BE2C (cell line): ENCODE data around the gene SIL1.
A peak's percentile ranks its signal among the peaks of the same experiment; 100 is the strongest.

Experiments used
- DNase-seq: peaks from one replicate; pipeline ENCODE4 v3.0.0-alpha.2; 2020
- H3K27me3 ChIP-seq: fragments of 250-450 bp; sonication (Bioruptor Pico); 2 replicates; pipeline ENCODE4 v1.5.1; 2020; ENCODE audit warnings: mild to moderate bottlenecking
- H3K36me3 ChIP-seq: fragments of 250-450 bp; sonication (Bioruptor Pico); 2 replicates; pipeline ENCODE4 v1.5.1; 2020; ENCODE audit warnings: mild to moderate bottlenecking
- H3K4me1 ChIP-seq: fragments of 250-450 bp; sonication (Bioruptor Pico); 2 replicates; pipeline ENCODE4 v1.5.1; 2020
- H3K4me3 ChIP-seq: 2 replicates; pipeline ENCODE4 v1.5.1; 2011; ENCODE audit warnings: low read depth, low read length
- H3K9me3 ChIP-seq: fragments of 250-450 bp; sonication (Bioruptor Pico); 2 replicates; pipeline ENCODE4 v1.5.1; 2020
- TF ChIP-seq, protein P1 (sequence below): IDR thresholded peaks from 2 replicates; pipeline ENCODE4 v1.5.1; 2012; ENCODE audit warnings: mild to moderate bottlenecking, low read depth, low read length

Gene SIL1

DNA sequence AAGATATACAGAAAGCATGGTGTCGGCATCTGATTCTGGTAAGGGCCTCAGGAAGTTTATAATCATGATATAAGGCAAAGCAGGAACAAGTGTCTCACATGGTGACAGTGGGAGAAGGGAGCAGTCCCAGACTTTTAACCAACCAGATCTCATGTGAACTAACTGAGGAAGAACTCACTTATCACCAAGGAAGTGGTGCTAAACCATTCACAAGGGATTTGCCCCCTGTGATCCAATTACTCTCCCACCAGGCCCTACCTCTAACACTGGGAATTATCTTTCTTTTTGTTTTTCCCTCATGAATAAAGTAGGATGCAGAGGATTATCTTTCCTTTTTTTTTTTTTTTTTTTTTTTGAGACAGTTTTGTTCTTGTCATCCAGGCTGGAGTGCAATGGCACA, 199.6 kb downstream of the SIL1 start:
- H3K27me3 ChIP-seq: no peaks in the 10 kb centered on the region
- DNase-seq: no peak
- H3K4me1 ChIP-seq: no peaks in the 10 kb centered on the region
- 0 out of 2 replicates have a peak, but pooled peaks cover 4% of the 10 kb centered on the region for H3K9me3 ChIP-seq
- H3K4me3 ChIP-seq: no peak overlapping the region
- TF ChIP-seq, protein P1, sequence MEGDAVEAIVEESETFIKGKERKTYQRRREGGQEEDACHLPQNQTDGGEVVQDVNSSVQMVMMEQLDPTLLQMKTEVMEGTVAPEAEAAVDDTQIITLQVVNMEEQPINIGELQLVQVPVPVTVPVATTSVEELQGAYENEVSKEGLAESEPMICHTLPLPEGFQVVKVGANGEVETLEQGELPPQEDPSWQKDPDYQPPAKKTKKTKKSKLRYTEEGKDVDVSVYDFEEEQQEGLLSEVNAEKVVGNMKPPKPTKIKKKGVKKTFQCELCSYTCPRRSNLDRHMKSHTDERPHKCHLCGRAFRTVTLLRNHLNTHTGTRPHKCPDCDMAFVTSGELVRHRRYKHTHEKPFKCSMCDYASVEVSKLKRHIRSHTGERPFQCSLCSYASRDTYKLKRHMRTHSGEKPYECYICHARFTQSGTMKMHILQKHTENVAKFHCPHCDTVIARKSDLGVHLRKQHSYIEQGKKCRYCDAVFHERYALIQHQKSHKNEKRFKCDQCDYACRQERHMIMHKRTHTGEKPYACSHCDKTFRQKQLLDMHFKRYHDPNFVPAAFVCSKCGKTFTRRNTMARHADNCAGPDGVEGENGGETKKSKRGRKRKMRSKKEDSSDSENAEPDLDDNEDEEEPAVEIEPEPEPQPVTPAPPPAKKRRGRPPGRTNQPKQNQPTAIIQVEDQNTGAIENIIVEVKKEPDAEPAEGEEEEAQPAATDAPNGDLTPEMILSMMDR: no peak
- no peaks in the 10 kb centered on the region for H3K36me3 ChIP-seq

DNA sequence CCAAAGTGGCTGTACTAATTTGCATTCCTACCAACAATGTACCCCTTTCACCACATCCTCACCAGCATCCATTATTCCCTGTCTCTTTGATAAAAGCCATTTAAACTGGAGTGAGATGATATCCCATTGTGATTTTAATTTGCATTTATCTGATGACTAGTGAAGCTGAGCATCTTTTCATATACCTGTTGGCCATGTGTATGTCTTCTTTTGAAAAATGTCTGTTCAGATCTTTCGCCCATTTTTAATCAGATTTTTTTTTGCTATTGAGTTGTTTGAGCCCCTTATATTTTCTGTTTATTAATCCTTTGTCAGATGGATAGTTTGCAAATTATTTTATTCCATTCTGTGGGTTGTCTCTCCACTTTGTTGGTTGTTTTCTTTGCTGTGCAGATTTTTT, 202.0 kb downstream of the SIL1 start:
- no peak overlapping the region for H3K4me3 ChIP-seq
- H3K27me3 ChIP-seq: no peaks in the 10 kb centered on the region
- DNase-seq: no peak
- no peaks in the 10 kb centered on the region for H3K36me3 ChIP-seq
- TF ChIP-seq, protein P1: no peak
- H3K9me3 ChIP-seq: 0 out of 2 replicates have a peak, but pooled peaks cover 4% of the 10 kb centered on the region
- no peaks in the 10 kb centered on the region for H3K4me1 ChIP-seq

GRCh38 chr5:138990986-138991590, 207.1 kb downstream of the SIL1 start:
- Histone ChIP-seq H3K9me3 (no peaks in the 10 kb centered on the region), H3K4me3 (no peak overlapping the region), H3K27me3 (no peaks in the 10 kb centered on the region), H3K36me3 (no peaks in the 10 kb centered on the region), H3K4me1 (peaks cover 7% of the 10 kb centered on the region)
- TF ChIP-seq, protein P1: no peak
- DNase-seq: no peak

GRCh38 chr5:138989720-138990119, 208.4 kb downstream of the SIL1 start:
- Histone ChIP-seq H3K4me1 (peaks cover 21% of the 10 kb centered on the region), H3K4me3 (no peak overlapping the region), H3K9me3 (no peaks in the 10 kb centered on the region), H3K27me3 (no peaks in the 10 kb centered on the region), H3K36me3 (no peaks in the 10 kb centered on the region)
- TF ChIP-seq, protein P1: no peak
- no peak for DNase-seq

DNA sequence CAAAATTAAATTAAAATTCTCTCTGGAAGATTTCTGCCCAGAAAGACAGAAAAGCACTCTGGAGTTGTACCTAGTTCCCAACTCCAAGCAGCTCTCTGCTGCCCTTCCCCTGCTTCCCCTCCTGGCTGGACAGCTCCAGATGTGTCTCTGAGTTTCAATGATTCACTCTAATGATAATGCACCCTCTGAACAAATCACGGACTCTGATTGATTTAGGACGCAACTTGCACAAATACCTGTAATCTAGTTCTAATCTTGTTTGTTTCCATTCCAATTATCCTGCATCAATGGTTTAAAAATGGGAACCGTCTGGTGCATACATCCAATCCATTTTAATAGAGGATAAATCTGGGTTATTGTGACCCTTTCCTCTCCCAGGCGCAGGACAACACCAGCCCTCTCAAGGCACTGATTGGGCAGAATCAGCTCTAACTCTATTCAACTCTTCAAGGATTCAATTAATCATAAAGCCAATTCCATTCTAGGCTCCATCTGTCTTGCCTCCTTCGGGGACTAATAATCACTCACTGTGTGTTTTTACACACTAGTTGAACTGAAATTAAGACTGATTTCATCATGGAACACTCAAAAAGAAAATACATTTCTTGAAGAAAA, 211.9 kb downstream of the SIL1 start:
- DNase-seq: peak; percentile 46
- TF ChIP-seq, protein P1: no peak
- Histone ChIP-seq H3K4me1 (peaks cover 28% of the 10 kb centered on the region), H3K27me3 (no peaks in the 10 kb centered on the region), H3K36me3 (no peaks in the 10 kb centered on the region), H3K4me3 (no peak overlapping the region), H3K9me3 (no peaks in the 10 kb centered on the region)

GRCh38 chr5:138985683-138986082, 212.5 kb downstream of the SIL1 start:
- H3K36me3 ChIP-seq: no peaks in the 10 kb centered on the region
- TF ChIP-seq, protein P1: no peak
- no peaks in the 10 kb centered on the region for H3K9me3 ChIP-seq
- peaks cover 28% of the 10 kb centered on the region for H3K4me1 ChIP-seq
- H3K4me3 ChIP-seq: no peak overlapping the region
- peak; percentile 62 for DNase-seq
- no peaks in the 10 kb centered on the region for H3K27me3 ChIP-seq
